ENCODE data around the gene SLC6A2.

DNA sequence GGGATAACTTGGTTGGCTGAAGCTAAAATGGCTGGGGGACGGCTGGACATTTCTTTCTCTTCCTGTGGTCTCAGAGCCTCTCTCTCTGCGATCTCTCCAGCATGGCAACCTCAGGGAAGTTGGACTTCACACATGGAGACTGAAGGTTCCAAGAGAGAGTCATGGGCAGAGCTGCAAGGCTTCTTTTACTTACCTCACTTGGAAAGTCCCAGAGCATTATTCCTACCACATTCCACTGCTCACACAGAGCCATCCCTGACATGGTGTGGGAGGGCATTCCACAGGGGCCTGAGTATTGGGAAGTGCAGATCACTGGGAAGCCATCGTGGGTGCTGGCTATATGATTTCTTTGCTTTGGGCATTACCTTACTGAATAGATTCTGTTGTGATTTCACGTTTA is 9.8 kb upstream of the SLC6A2 start:
- TF ChIP-seq, protein P1, sequence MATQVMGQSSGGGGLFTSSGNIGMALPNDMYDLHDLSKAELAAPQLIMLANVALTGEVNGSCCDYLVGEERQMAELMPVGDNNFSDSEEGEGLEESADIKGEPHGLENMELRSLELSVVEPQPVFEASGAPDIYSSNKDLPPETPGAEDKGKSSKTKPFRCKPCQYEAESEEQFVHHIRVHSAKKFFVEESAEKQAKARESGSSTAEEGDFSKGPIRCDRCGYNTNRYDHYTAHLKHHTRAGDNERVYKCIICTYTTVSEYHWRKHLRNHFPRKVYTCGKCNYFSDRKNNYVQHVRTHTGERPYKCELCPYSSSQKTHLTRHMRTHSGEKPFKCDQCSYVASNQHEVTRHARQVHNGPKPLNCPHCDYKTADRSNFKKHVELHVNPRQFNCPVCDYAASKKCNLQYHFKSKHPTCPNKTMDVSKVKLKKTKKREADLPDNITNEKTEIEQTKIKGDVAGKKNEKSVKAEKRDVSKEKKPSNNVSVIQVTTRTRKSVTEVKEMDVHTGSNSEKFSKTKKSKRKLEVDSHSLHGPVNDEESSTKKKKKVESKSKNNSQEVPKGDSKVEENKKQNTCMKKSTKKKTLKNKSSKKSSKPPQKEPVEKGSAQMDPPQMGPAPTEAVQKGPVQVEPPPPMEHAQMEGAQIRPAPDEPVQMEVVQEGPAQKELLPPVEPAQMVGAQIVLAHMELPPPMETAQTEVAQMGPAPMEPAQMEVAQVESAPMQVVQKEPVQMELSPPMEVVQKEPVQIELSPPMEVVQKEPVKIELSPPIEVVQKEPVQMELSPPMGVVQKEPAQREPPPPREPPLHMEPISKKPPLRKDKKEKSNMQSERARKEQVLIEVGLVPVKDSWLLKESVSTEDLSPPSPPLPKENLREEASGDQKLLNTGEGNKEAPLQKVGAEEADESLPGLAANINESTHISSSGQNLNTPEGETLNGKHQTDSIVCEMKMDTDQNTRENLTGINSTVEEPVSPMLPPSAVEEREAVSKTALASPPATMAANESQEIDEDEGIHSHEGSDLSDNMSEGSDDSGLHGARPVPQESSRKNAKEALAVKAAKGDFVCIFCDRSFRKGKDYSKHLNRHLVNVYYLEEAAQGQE (IDR thresholded peaks at IDR 0.05; ENCODE audit: insufficient replicate concordance, low read depth): no peak
- TF ChIP-seq, protein P2, sequence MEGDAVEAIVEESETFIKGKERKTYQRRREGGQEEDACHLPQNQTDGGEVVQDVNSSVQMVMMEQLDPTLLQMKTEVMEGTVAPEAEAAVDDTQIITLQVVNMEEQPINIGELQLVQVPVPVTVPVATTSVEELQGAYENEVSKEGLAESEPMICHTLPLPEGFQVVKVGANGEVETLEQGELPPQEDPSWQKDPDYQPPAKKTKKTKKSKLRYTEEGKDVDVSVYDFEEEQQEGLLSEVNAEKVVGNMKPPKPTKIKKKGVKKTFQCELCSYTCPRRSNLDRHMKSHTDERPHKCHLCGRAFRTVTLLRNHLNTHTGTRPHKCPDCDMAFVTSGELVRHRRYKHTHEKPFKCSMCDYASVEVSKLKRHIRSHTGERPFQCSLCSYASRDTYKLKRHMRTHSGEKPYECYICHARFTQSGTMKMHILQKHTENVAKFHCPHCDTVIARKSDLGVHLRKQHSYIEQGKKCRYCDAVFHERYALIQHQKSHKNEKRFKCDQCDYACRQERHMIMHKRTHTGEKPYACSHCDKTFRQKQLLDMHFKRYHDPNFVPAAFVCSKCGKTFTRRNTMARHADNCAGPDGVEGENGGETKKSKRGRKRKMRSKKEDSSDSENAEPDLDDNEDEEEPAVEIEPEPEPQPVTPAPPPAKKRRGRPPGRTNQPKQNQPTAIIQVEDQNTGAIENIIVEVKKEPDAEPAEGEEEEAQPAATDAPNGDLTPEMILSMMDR (IDR thresholded peaks at IDR 0.05; ENCODE audit: insufficient read depth, low read length): no peak
- TF ChIP-seq GABPA (IDR thresholded peaks at IDR 0.05; ENCODE audit: low read depth): no peak
- TF ChIP-seq POLR2AphosphoS5 (IDR thresholded peaks at IDR 0.05; ENCODE audit: low read depth): no peak
